ENCODE measurements around the gene YWHAE. TPM values are rescaled to one million over a fixed set of nuclear protein-coding genes. Genes with fewer than 3 reads are reported as not detected.
"Not testable (repeated sequence)": the region's sequence is repeated elsewhere in the genome, so short reads cannot be mapped to it uniquely, and the experiment has no call there.

YWHAE gene
- total and polyA plus RNA-seq, 8 donors, result 219 to 1,151 (median 340) TPM

DNA sequence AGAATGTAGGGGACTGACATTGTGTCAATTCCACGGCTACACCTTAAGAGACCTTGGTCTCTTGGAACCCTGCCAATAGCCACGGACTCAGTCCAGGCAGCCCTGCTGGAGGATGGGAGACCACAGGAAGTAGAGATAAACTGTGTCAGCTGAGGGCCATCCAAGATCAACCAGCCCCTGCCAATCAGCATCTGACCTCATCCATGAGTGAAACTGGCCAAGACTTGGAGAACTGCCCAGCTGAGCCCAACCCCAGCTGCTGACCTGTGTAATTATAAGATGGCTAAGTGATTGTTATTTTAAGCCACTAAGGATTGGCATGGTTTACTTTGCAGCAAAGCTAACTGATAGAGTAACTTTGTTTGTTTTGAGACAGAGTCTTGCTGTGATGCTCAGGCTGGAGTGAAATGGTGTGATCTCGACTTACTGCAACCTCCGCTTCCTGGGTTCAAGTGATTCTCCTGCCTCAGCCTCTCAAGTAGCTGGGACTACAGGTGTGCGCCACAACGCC is 13.3 kb upstream of the YWHAE start:
- peak; percentile 58 to 89 for DNase-seq
- Histone ChIP-seq H3K4me1 (peaks cover 0 to 25% (median 19%) of the 10 kb centered on the region in 4 donors), H3K27me3 (no peaks in the 10 kb centered on the region), H3K4me3 (no peak overlapping the region), H3K9me3 (no peaks in the 10 kb centered on the region), H3K36me3 (peaks cover 0 to 22% (median 7%) of the 10 kb centered on the region in 4 donors), H3K27ac (no peak overlapping the region)
- intact Hi-C loops (cut with DNase I; ENCODE audit: low total_unique reads), result no loop called here
- TF ChIP-seq POLR2A (IDR thresholded peaks at IDR 0.05) (no peak), POLR2AphosphoS5 (IDR thresholded peaks at IDR 0.05) (peak in 2 of 3 donors; percentile 11 to 67), EP300 (IDR thresholded peaks at IDR 0.05) (no peak)
- TF ChIP-seq, protein P1, sequence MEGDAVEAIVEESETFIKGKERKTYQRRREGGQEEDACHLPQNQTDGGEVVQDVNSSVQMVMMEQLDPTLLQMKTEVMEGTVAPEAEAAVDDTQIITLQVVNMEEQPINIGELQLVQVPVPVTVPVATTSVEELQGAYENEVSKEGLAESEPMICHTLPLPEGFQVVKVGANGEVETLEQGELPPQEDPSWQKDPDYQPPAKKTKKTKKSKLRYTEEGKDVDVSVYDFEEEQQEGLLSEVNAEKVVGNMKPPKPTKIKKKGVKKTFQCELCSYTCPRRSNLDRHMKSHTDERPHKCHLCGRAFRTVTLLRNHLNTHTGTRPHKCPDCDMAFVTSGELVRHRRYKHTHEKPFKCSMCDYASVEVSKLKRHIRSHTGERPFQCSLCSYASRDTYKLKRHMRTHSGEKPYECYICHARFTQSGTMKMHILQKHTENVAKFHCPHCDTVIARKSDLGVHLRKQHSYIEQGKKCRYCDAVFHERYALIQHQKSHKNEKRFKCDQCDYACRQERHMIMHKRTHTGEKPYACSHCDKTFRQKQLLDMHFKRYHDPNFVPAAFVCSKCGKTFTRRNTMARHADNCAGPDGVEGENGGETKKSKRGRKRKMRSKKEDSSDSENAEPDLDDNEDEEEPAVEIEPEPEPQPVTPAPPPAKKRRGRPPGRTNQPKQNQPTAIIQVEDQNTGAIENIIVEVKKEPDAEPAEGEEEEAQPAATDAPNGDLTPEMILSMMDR (IDR thresholded peaks at IDR 0.05), result no peak
- 40 to 58% (median 51%) methylated on average over 6 of the region's 6 CpGs for WGBS, 5 donors

DNA sequence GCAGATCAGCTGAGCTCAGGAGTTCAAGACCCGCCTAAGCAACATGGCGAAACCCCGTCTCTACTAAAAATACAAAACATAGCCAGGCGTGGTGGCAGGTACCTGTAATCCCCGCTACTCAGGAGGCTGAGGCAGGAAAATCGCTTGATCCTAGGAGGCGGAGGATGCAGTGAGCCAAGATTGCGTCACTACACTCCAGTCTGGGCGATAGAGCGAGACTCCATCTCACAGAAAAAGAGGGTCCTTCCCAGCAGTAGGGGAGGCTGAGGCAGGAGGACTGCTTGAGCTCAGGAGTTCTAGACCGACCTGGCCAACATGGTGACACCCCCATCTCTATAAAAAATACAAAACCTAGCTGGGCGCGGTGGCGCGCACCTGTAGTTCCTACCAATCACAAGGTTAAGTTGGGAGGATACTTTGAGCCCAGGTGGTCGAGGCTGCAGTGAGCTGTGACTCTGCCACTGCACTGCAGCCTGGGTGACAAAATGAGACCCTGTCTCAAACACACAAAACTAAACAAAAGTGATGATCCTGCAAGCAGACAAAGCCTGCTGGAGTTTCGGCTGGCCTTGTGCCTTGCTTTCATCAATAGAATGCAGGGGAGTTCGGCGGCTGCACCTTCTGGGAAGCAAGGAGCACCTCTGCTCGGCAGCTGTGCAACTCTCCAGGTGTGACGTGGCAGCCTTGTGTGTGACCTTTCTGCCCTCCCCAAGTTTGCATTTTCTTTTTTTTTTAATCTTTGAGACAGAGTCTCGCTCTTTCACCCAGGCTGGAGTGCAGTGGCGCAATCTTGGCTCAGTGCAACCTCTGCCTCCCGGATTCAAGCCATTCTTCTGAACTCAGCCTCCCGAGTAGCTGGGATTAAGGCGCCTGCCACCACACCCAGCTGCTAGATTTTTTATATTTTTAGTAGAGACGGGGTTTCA is 12.4 kb upstream of the YWHAE start:
- peaks cover 0 to 13% (median 2%) of the 10 kb centered on the region in 4 donors for H3K36me3 ChIP-seq
- no peak for TF ChIP-seq EP300 (IDR thresholded peaks at IDR 0.05)
- no peak for TF ChIP-seq POLR2AphosphoS5 (IDR thresholded peaks at IDR 0.05)
- no peak overlapping the region for H3K27ac ChIP-seq
- intact Hi-C loops (cut with DNase I; ENCODE audit: low total_unique reads), result no loop called here
- no peaks in the 10 kb centered on the region for H3K9me3 ChIP-seq
- no peak overlapping the region for H3K4me3 ChIP-seq
- H3K4me1 ChIP-seq, result peaks cover 0 to 25% (median 19%) of the 10 kb centered on the region in 4 donors
- peak; percentile 27 to 33 for DNase-seq
- WGBS, 5 donors, result 66 to 79% (median 72%) methylated on average over 26 to 27 of the region's 27 CpGs
- no peaks in the 10 kb centered on the region for H3K27me3 ChIP-seq

DNA sequence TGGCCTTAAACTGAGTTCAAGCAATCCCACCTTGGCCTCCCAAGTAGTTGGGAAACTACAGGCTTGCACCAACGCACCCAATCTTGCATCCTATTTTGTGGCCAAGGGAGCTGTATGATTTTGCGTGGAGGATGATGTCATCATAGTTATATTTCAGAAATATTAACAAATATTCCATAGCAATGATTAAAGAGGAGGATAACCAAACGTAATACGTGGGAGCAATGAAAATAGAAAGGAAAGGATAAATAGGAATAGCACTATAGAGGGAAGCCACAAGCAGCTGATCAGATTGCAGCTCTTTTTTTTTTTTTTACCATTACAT is 2.2 kb upstream of the YWHAE start:
- DNase-seq, result no peak
- no peaks in the 10 kb centered on the region for H3K27me3 ChIP-seq
- intact Hi-C loops (cut with DNase I; ENCODE audit: low total_unique reads), result no loop called here
- H3K9me3 ChIP-seq, result no peaks in the 10 kb centered on the region
- no peak overlapping the region for H3K27ac ChIP-seq
- no peak for TF ChIP-seq POLR2A (IDR thresholded peaks at IDR 0.05)
- TF ChIP-seq, protein P1 (IDR thresholded peaks at IDR 0.05), result no peak
- no peak for TF ChIP-seq POLR2AphosphoS5 (IDR thresholded peaks at IDR 0.05)
- no peak for TF ChIP-seq EP300 (IDR thresholded peaks at IDR 0.05)
- no peak overlapping the region for H3K4me3 ChIP-seq
- 86 to 96% (median 95%) methylated on average over 4 of the region's 4 CpGs for WGBS, 5 donors
- peaks cover 13 to 31% (median 24%) of the 10 kb centered on the region in 4 donors for H3K4me1 ChIP-seq
- H3K36me3 ChIP-seq, result no peaks in the 10 kb centered on the region

DNA sequence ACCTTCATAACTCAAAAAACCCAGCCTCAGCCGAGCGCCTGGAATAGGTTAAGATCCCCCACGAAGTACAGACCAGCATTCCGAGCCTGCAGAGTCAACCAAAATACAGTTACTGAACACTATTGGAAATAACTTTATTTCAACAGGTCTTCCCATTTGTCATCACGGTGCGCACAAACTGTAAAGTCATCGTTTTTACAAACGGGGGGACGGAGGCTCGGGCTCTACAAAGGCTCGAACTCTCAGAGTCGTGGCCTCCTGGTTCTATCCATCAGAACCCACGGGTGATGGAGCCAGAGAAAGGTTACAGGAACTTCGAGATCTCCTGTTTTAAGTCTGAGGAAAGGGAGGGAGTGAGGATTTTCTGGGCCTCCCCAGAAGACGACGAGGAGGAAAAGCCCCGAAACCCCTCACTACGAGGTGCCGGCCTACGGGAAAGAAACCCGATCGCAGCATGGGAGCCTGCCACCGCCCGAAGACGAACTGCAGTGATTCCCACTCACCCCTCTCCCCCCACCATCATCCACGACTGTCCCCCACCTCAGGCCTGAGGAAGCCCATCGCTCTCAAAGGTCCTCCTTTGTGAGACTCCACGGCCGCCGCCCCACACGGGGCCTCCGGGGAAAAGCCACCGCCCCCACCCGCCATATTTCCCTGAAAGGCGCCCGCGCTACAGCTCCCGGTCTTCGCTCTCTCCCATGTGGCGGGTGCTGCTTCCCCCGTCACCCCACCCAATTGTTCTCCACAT is 917 bp downstream of the YWHAE start:
- Histone ChIP-seq H3K4me1 (peaks cover 43 to 60% (median 52%) of the 10 kb centered on the region in 4 donors), H3K36me3 (peaks cover 0 to 10% (median 8%) of the 10 kb centered on the region in 4 donors), H3K9me3 (no peaks in the 10 kb centered on the region), H3K27me3 (no peaks in the 10 kb centered on the region), H3K4me3 (peak overlapping the region; percentile 71 to 97 (median 86)), H3K27ac (peak overlapping the region; percentile 90 to 99 (median 97))
- peak; percentile 45 to 81 for DNase-seq
- WGBS, 5 donors, result 0 to 1% (median 0%) methylated on average over 26 to 41 of the region's 41 CpGs
- no peak for TF ChIP-seq POLR2A (IDR thresholded peaks at IDR 0.05)
- intact Hi-C loops (cut with DNase I; ENCODE audit: low total_unique reads), result no loop called here

DNA sequence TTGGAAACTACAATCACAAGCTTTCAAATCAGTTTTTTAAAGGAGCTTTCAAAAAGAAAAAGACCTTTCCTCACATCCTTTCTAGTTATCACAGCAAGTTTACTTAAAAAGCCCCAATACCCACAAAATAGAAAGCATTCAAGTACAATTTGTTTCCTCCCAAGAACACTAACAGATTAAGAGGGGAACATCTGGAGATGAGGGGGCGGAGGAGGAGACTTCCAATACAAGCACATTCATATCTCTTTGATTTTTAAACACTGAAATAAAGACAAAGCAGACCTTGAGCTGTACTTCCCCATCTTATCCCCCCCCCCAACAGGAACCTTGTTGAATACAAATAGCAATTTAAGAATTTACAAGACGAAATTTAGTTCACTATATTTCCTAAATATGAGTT is 2.0 kb downstream of the YWHAE start:
- H3K4me1 ChIP-seq, result peaks cover 54 to 68% (median 63%) of the 10 kb centered on the region in 4 donors
- H3K27ac ChIP-seq, result peak overlapping the region in 4 of 5 donors; percentile 95 to 99 (median 98)
- peak in 1 of 2 donors; percentile 40 for DNase-seq
- H3K36me3 ChIP-seq, result peaks cover 0 to 10% (median 8%) of the 10 kb centered on the region in 4 donors
- H3K9me3 ChIP-seq, result no peaks in the 10 kb centered on the region
- TF ChIP-seq EP300 (IDR thresholded peaks at IDR 0.05) (no peak), POLR2AphosphoS5 (IDR thresholded peaks at IDR 0.05) (no peak), POLR2A (IDR thresholded peaks at IDR 0.05) (no peak)
- TF ChIP-seq, protein P1 (IDR thresholded peaks at IDR 0.05), result no peak
- intact Hi-C loops (cut with DNase I; ENCODE audit: low total_unique reads), result no loop called here
- 2 to 8% (median 6%) methylated on average over 2 of the region's 2 CpGs for WGBS, 5 donors
- no peaks in the 10 kb centered on the region for H3K27me3 ChIP-seq
- peak overlapping the region; percentile 71 to 97 (median 86) for H3K4me3 ChIP-seq

DNA sequence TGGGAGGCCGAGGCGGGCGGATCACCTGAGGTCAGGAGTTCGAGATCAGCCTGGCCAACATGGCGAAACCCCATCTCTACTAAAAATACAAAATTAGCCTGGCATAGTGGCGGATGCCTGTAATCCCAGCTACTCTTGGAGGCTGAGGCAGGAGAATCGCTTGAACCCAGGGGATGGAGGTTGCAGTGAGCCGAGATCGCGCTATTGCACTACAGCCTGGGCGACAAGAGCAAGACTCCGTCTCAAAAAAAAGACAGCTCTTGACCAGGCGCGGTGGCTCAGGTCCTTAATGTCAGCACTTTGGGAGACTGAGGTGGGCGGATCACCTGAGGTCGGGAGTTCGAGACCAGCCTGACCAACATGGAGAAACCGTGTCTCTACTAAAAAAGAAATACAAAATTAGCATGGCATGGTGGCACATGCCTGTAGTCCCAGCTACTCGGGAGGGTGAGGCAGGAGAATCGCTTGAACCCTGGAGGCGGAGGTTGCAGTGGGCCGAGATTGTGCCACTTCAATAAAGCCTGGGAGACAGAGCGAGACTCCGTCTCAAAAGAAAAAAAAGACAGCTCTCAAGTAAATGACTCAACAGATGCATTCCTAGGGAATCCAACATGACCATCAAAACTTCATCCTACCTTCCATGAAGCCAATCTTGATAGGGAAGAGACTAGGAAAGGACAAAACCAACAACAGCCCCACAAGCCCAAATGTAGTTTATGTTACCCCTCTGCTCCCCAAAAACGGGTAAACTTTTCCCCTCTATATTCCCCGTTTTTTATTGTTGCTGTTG is 4.0 kb downstream of the YWHAE start:
- peaks cover 0 to 10% (median 8%) of the 10 kb centered on the region in 4 donors for H3K36me3 ChIP-seq
- H3K27me3 ChIP-seq; intact Hi-C loops (cut with DNase I; ENCODE audit: low total_unique reads); DNase-seq; H3K4me3 ChIP-seq; H3K9me3 ChIP-seq: not testable (repeated sequence)
- H3K4me1 ChIP-seq, result peaks cover 73 to 87% (median 83%) of the 10 kb centered on the region in 4 donors
- WGBS, 5 donors, result 87 to 91% (median 90%) methylated on average over 26 of the region's 26 CpGs
- H3K27ac ChIP-seq, result peak overlapping the region in 2 of 5 donors; percentile 10 to 97

Measured in stomach (tissue), 9 donors.